ENCODE measurements around the gene COL26A1. TPM values are rescaled to one million over a fixed set of nuclear protein-coding genes. Genes with fewer than 3 reads are reported as not detected.

Gene COL26A1
- total and polyA plus RNA-seq, 7 donors, result 0.13 TPM; not detected in 6

- no peak for DNase-seq
- intact Hi-C loops (cut with DNase I), result no loop called here
- Histone ChIP-seq H3K27ac (no peak overlapping the region), H3K36me3 (no peaks in the 10 kb centered on the region), H3K27me3 (peaks cover 0 to 82% (median 44%) of the 10 kb centered on the region in 3 donors), H3K9me3 (no peaks in the 10 kb centered on the region), H3K4me3 (no peak overlapping the region), H3K4me1 (peaks cover 0 to 8% (median 7%) of the 10 kb centered on the region in 4 donors)
- no peak for TF ChIP-seq CTCF (IDR thresholded peaks at IDR 0.05)
- no peak for TF ChIP-seq EP300 (IDR thresholded peaks at IDR 0.05)
- TF ChIP-seq POLR2AphosphoS5 (IDR thresholded peaks at IDR 0.05), result no peak
- no peak for TF ChIP-seq POLR2A (IDR thresholded peaks at IDR 0.05)
- 64 to 82% methylated on average over 8 of the region's 8 CpGs for WGBS, 2 donors
Observed at GRCh38 chr7:101368422-101369165, 5.9 kb downstream of the COL26A1 start.

DNA sequence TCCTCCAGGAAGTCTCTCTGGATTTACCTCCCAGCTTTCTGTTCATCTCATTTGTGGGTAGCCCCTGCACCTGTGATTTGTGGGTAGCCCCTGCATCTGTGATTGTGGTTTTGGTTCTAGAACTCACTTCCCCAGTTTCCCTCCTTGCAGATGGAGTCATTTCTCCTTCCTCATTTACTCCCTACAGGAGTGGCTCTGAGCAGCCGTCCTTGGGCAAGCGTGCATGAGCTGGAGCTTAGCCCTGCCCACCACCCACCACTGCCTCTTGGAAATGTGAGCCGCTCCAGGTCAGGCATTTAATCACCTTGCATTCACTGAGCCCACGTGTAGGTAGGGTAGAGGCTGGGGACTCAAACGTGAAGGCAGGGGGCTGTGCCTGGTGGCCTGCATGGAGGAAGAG is 8.2 kb downstream of the COL26A1 start:
- WGBS, 2 donors, result 36% methylated on average over 5 of the region's 5 CpGs
- Histone ChIP-seq H3K27me3 (peaks cover 0 to 64% (median 22%) of the 10 kb centered on the region in 3 donors), H3K27ac (no peak overlapping the region), H3K36me3 (no peaks in the 10 kb centered on the region), H3K4me1 (no peaks in the 10 kb centered on the region), H3K9me3 (no peaks in the 10 kb centered on the region), H3K4me3 (no peak overlapping the region)
- intact Hi-C loops (cut with DNase I), result no loop called here
- no peak for DNase-seq
- no peak for TF ChIP-seq CTCF (IDR thresholded peaks at IDR 0.05)
- no peak for TF ChIP-seq EP300 (IDR thresholded peaks at IDR 0.05)
- no peak for TF ChIP-seq POLR2AphosphoS5 (IDR thresholded peaks at IDR 0.05)
- no peak for TF ChIP-seq POLR2A (IDR thresholded peaks at IDR 0.05)

- Histone ChIP-seq H3K9me3 (no peaks in the 10 kb centered on the region), H3K27ac (no peak overlapping the region), H3K27me3 (peaks cover 0 to 37% (median 12%) of the 10 kb centered on the region in 3 donors), H3K4me3 (no peak overlapping the region), H3K4me1 (no peaks in the 10 kb centered on the region), H3K36me3 (no peaks in the 10 kb centered on the region)
- intact Hi-C loops (cut with DNase I), result no loop called here
- 79% methylated on average over 19 of the region's 19 CpGs for WGBS, 2 donors
- no peak for DNase-seq
- TF ChIP-seq EP300 (IDR thresholded peaks at IDR 0.05) (no peak), POLR2AphosphoS5 (IDR thresholded peaks at IDR 0.05) (no peak), POLR2A (IDR thresholded peaks at IDR 0.05) (no peak), CTCF (IDR thresholded peaks at IDR 0.05) (no peak)
Observed at GRCh38 chr7:101373812-101374614, 11.3 kb downstream of the COL26A1 start.

DNA sequence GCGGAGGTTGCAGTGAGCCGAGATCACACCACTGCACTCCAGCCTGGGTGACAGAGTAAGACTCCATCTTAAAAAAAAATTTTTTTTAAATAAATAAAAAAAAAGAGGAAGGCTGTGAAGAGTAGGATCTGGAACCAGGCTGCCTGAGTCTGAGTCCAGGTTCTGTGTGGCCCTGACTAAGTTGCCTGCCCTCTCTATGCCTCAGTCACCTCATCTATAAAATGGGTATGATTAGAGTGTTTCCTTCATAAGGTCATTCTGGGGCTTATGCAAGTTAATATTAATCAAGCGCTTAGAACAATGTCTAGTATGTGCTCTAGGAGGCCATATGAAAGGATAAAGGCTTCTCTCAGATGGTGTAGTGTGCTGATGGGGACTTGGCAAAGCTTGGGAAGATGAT is 12.3 kb downstream of the COL26A1 start:
- H3K4me1 ChIP-seq, result no peaks in the 10 kb centered on the region
- intact Hi-C loops (cut with DNase I), result no loop called here
- 93 to 98% methylated on average over 3 of the region's 3 CpGs for WGBS, 2 donors
- TF ChIP-seq CTCF (IDR thresholded peaks at IDR 0.05) (no peak), EP300 (IDR thresholded peaks at IDR 0.05) (no peak), POLR2A (IDR thresholded peaks at IDR 0.05) (no peak), POLR2AphosphoS5 (IDR thresholded peaks at IDR 0.05) (no peak)
- DNase-seq, result no peak
- H3K27ac ChIP-seq, result no peak overlapping the region
- H3K36me3 ChIP-seq, result no peaks in the 10 kb centered on the region
- peaks cover 0 to 37% (median 12%) of the 10 kb centered on the region in 3 donors for H3K27me3 ChIP-seq
- no peak overlapping the region for H3K4me3 ChIP-seq
- H3K9me3 ChIP-seq, result no peaks in the 10 kb centered on the region
